SJSA1 (cell line): ENCODE measurements around the gene BRAF. TPM values are rescaled to one million over a fixed set of nuclear protein-coding genes. Genes with fewer than 3 reads are reported as not detected.
"Not testable (repeated sequence)": the region's sequence is repeated elsewhere in the genome, so short reads cannot be mapped to it uniquely, and the experiment has no call there.

Experiments
- DNase-seq, 2 experiments: peaks; one replicate each; pipeline ENCODE4 v3.0.0-alpha.2; 2015 to 2020; ENCODE audit warnings: low spot score in 2 of 2, low read depth in 1 of 2
- H3K27ac ChIP-seq: fragments of 250-450 bp; sonication (Bioruptor Pico); 2 replicates; pipeline ENCODE4 v1.5.1; 2020; ENCODE audit warnings: mild to moderate bottlenecking, moderate library complexity
- H3K27me3 ChIP-seq: fragments of 250-450 bp; sonication (Bioruptor Pico); replicated peaks from 2 replicates; pipeline ENCODE4 v1.5.1; 2020; ENCODE audit warnings: mild to moderate bottlenecking, moderate library complexity
- H3K36me3 ChIP-seq: fragments of 250-450 bp; sonication (Bioruptor Pico); 2 replicates; pipeline ENCODE4 v1.5.1; 2020; ENCODE audit warnings: mild to moderate bottlenecking
- H3K4me1 ChIP-seq: fragments of 250-450 bp; sonication (Bioruptor Pico); replicated peaks from 2 replicates; pipeline ENCODE4 v1.6.1; 2021; ENCODE audit warnings: mild to moderate bottlenecking
- H3K4me3 ChIP-seq: fragments of 250-450 bp; sonication (Bioruptor Pico); 2 replicates; pipeline ENCODE4 v1.5.1; 2020; ENCODE audit warnings: mild to moderate bottlenecking
- H3K9me3 ChIP-seq: fragments of 250-450 bp; sonication (Bioruptor Pico); replicated peaks from 2 replicates; pipeline ENCODE4 v1.5.1; 2020; ENCODE audit warnings: mild to moderate bottlenecking
- total RNA-seq: library from RNA; depleted of rRNA; stranded (reverse); fragments of >200 nt; shearing (Covaris generic); gene quantifications from 2 replicates; pipeline ENCODE4 v1.2.3, GENCODE V29; 2014

BRAF gene
- total RNA-seq, 1 experiment from 2014 or later, result 10.5 TPM

GRCh38 chr7:140723006-140723405 lies 201.7 kb downstream of the BRAF start:
- no peaks in the 10 kb centered on the region for H3K27me3 ChIP-seq
- H3K4me3 ChIP-seq, result no peak overlapping the region
- no peaks in the 10 kb centered on the region for H3K9me3 ChIP-seq
- no peak overlapping the region for H3K27ac ChIP-seq
- 0 out of 2 replicates have a peak, but pooled peaks cover 3% of the 10 kb centered on the region for H3K36me3 ChIP-seq
- peaks cover 5% of the 10 kb centered on the region; the same call in 1 of the 2 replicates for H3K4me1 ChIP-seq
- no peak for DNase-seq

GRCh38 chr7:140722254-140722653 lies 202.5 kb downstream of the BRAF start:
- no peaks in the 10 kb centered on the region for H3K27me3 ChIP-seq
- no peak overlapping the region for H3K4me3 ChIP-seq
- no peak for DNase-seq
- no peaks in the 10 kb centered on the region for H3K9me3 ChIP-seq
- 0 out of 2 replicates have a peak, but pooled peaks cover 3% of the 10 kb centered on the region for H3K36me3 ChIP-seq
- H3K27ac ChIP-seq, result no peak overlapping the region
- peaks cover 5% of the 10 kb centered on the region; the same call in 1 of the 2 replicates for H3K4me1 ChIP-seq

GRCh38 chr7:140719721-140720120 lies 205.0 kb downstream of the BRAF start:
- H3K9me3 ChIP-seq, result no peaks in the 10 kb centered on the region
- no peak overlapping the region for H3K27ac ChIP-seq
- no peak for DNase-seq
- no peak overlapping the region for H3K4me3 ChIP-seq
- peaks cover 5% of the 10 kb centered on the region; the same call in 1 of the 2 replicates for H3K4me1 ChIP-seq
- no peaks in the 10 kb centered on the region for H3K27me3 ChIP-seq
- H3K36me3 ChIP-seq, result no peaks in the 10 kb centered on the region

- Histone ChIP-seq H3K36me3 (no peaks in the 10 kb centered on the region), H3K4me1 (no peaks in the 10 kb centered on the region), H3K27ac (no peak overlapping the region), H3K4me3 (no peak overlapping the region), H3K27me3 (no peaks in the 10 kb centered on the region), H3K9me3 (no peaks in the 10 kb centered on the region)
- DNase-seq, result no peak
Measured at GRCh38 chr7:140714331-140715040, 210.2 kb downstream of the BRAF start.

- not testable (repeated sequence) for H3K4me1 ChIP-seq, H3K36me3 ChIP-seq, H3K27me3 ChIP-seq, DNase-seq, H3K27ac ChIP-seq, H3K4me3 ChIP-seq, H3K9me3 ChIP-seq
Measured at GRCh38 chr7:140712392-140712791, 212.3 kb downstream of the BRAF start.

- not testable (repeated sequence) for H3K4me3 ChIP-seq, H3K27me3 ChIP-seq, H3K9me3 ChIP-seq, H3K4me1 ChIP-seq, H3K27ac ChIP-seq, DNase-seq
- peaks cover 24% of the 10 kb centered on the region for H3K36me3 ChIP-seq
Measured at GRCh38 chr7:140708764-140709163, 216.0 kb downstream of the BRAF start.

GRCh38 chr7:140707132-140707531 lies 217.6 kb downstream of the BRAF start:
- Histone ChIP-seq H3K4me3 (no peak overlapping the region), H3K36me3 (peaks cover 31% of the 10 kb centered on the region), H3K27me3 (no peaks in the 10 kb centered on the region), H3K9me3 (no peaks in the 10 kb centered on the region), H3K27ac (no peak overlapping the region), H3K4me1 (no peaks in the 10 kb centered on the region; the same call in 1 of the 2 replicates)
- no peak for DNase-seq

GRCh38 chr7:140704205-140704604 lies 220.5 kb downstream of the BRAF start:
- H3K36me3 ChIP-seq, result peaks cover 41% of the 10 kb centered on the region
- H3K9me3 ChIP-seq, result no peaks in the 10 kb centered on the region
- H3K4me1 ChIP-seq, result no peaks in the 10 kb centered on the region; the same call in 1 of the 2 replicates
- no peak for DNase-seq
- H3K27ac ChIP-seq, result no peak overlapping the region
- H3K27me3 ChIP-seq, result no peaks in the 10 kb centered on the region
- H3K4me3 ChIP-seq, result no peak overlapping the region

GRCh38 chr7:140702774-140703173 lies 222.0 kb downstream of the BRAF start:
- Histone ChIP-seq H3K27ac (no peak overlapping the region), H3K36me3 (peaks cover 47% of the 10 kb centered on the region), H3K4me3 (no peak overlapping the region), H3K27me3 (no peaks in the 10 kb centered on the region), H3K4me1 (peaks cover 4% of the 10 kb centered on the region; the same call in 1 of the 2 replicates), H3K9me3 (no peaks in the 10 kb centered on the region)
- no peak for DNase-seq

GRCh38 chr7:140698477-140698876 lies 226.3 kb downstream of the BRAF start:
- no peak overlapping the region for H3K27ac ChIP-seq
- no peak for DNase-seq
- H3K4me3 ChIP-seq, result no peak overlapping the region
- no peaks in the 10 kb centered on the region for H3K9me3 ChIP-seq
- peaks cover 13% of the 10 kb centered on the region for H3K4me1 ChIP-seq
- H3K36me3 ChIP-seq, result peaks cover 27% of the 10 kb centered on the region
- no peaks in the 10 kb centered on the region for H3K27me3 ChIP-seq

GRCh38 chr7:140697447-140698143 lies 227.1 kb downstream of the BRAF start:
- no peak overlapping the region; the same call in 1 of the 2 replicates for H3K27ac ChIP-seq
- H3K4me3 ChIP-seq, result peak overlapping the region; percentile 88
- peaks cover 13% of the 10 kb centered on the region for H3K4me1 ChIP-seq
- H3K36me3 ChIP-seq, result peaks cover 23% of the 10 kb centered on the region
- H3K9me3 ChIP-seq, result no peaks in the 10 kb centered on the region
- no peaks in the 10 kb centered on the region for H3K27me3 ChIP-seq
- peak in 1 of 2 experiments; percentile 17 for DNase-seq

GRCh38 chr7:140696680-140697446 lies 227.9 kb downstream of the BRAF start, which contains the start of gene NDUFB2:
TSS of gene NDUFB2 (plus strand) at chr7:140696708. CDS start at chr7:140696745, 37 bp downstream.
- no peaks in the 10 kb centered on the region for H3K27me3 ChIP-seq
- peaks cover 13% of the 10 kb centered on the region for H3K4me1 ChIP-seq
- H3K9me3 ChIP-seq, result no peaks in the 10 kb centered on the region
- peak; percentile 77 to 96 for DNase-seq
- H3K4me3 ChIP-seq, result peak within 1 kb of the TSS; percentile 88
- H3K36me3 ChIP-seq, result peaks cover 23% of the 10 kb centered on the region
- peak within 1 kb of the TSS; percentile 67 for H3K27ac ChIP-seq

GRCh38 chr7:140696024-140696679 lies 228.6 kb downstream of the BRAF start:
- Histone ChIP-seq H3K4me1 (peaks cover 13% of the 10 kb centered on the region), H3K27me3 (no peaks in the 10 kb centered on the region), H3K27ac (peak overlapping the region; percentile 67; the same call in 1 of the 2 replicates), H3K36me3 (peaks cover 23% of the 10 kb centered on the region), H3K9me3 (no peaks in the 10 kb centered on the region), H3K4me3 (peak overlapping the region; percentile 88)
- DNase-seq, result peak in 1 of 2 experiments; percentile 95
